Ascending aorta (tissue), 2 donors: ENCODE measurements around the gene ATP5F1C. TPM values are rescaled to one million over a fixed set of nuclear protein-coding genes. Genes with fewer than 3 reads are reported as not detected.

Source experiments
- DNase-seq, 2 donors: peaks; one replicate each; pipeline ENCODE4 v3.0.0-alpha.2; 2019; ENCODE audit warnings: low spot score in 2 of 2
- H3K27ac ChIP-seq, 2 donors: fragments of 200-600 bp; sonication (generic); one replicate each; pipeline ENCODE4 v1.5.1; 2016 to 2017; ENCODE audit warnings: mild to moderate bottlenecking in 1 of 2
- H3K27me3 ChIP-seq: fragments of 200-600 bp; sonication (generic); one replicate; pipeline ENCODE4 v1.5.1; 2017
- H3K36me3 ChIP-seq, 2 donors: fragments of 200-600 bp; sonication (generic); one replicate each; pipeline ENCODE4 v1.5.1; 2016
- H3K4me1 ChIP-seq, 2 donors: fragments of 200-600 bp; sonication (generic); one replicate each; pipeline ENCODE4 v1.5.1; 2016 to 2017; ENCODE audit warnings: mild to moderate bottlenecking in 1 of 2
- H3K4me3 ChIP-seq, 2 donors: fragments of 200-600 bp; sonication (generic); one replicate each; pipeline ENCODE4 v1.5.1; 2016 to 2017; ENCODE audit warnings: mild to moderate bottlenecking in 1 of 2
- H3K9me3 ChIP-seq, 2 donors: fragments of 200-600 bp; sonication (generic); one replicate each; pipeline ENCODE4 v1.5.1; 2016
- intact Hi-C: fragments of 100-400 bp; cut with DNase I; formaldehyde crosslinking; loops from one replicate; pipeline ENCODE4 v1.15.1; 2023
- total RNA-seq: library from RNA; depleted of rRNA; stranded (reverse); fragments of >200 nt; gene quantifications from one replicate; pipeline ENCODE4 v1.1.0, GENCODE V29; 2016
- TF ChIP-seq, protein P1 (sequence below), 3 experiments: fragments of 200-600 bp in 2 of 3; fragments of 450-650 bp in 1 of 3; sonication (generic) in 2 of 3; IDR thresholded peaks; one replicate each; pipeline ENCODE4 v1.5.1; 2016 to 2019; ENCODE audit warnings: antibody characterized with exemption in 3 of 3, mild to moderate bottlenecking in 1 of 3, moderate library complexity in 1 of 3

The ATP5F1C gene
- total RNA-seq, 1 donor from 2014 or later: 132 TPM

DNA sequence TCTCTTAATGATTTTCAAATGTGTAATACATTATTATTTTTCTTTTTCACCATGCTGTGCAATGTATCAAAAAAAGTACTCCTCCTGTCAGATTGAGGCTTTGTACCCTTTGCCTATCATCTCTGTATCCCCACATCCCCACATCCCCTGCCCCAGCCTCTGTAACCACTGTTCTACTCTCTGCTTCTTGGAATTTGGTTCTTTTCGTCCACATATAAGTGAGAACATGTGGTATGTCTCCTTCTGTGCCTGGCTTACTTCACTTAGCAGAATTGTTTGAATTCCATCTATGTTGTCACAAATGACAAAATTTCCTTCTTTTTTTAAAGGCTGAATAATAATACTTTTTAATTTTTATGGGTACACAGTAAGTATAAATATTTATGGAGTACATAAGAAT is 44.1 kb downstream of the ATP5F1C start:
- Histone ChIP-seq H3K4me3 (no peak overlapping the region), H3K36me3 (no peaks in the 10 kb centered on the region), H3K27me3 (no peaks in the 10 kb centered on the region), H3K4me1 (no peaks in the 10 kb centered on the region), H3K27ac (no peak overlapping the region), H3K9me3 (no peaks in the 10 kb centered on the region)
- DNase-seq: no peak
- intact Hi-C loops: no loop called here
- TF ChIP-seq, protein P1, sequence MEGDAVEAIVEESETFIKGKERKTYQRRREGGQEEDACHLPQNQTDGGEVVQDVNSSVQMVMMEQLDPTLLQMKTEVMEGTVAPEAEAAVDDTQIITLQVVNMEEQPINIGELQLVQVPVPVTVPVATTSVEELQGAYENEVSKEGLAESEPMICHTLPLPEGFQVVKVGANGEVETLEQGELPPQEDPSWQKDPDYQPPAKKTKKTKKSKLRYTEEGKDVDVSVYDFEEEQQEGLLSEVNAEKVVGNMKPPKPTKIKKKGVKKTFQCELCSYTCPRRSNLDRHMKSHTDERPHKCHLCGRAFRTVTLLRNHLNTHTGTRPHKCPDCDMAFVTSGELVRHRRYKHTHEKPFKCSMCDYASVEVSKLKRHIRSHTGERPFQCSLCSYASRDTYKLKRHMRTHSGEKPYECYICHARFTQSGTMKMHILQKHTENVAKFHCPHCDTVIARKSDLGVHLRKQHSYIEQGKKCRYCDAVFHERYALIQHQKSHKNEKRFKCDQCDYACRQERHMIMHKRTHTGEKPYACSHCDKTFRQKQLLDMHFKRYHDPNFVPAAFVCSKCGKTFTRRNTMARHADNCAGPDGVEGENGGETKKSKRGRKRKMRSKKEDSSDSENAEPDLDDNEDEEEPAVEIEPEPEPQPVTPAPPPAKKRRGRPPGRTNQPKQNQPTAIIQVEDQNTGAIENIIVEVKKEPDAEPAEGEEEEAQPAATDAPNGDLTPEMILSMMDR (IDR thresholded peaks at IDR 0.05): no peak

DNA sequence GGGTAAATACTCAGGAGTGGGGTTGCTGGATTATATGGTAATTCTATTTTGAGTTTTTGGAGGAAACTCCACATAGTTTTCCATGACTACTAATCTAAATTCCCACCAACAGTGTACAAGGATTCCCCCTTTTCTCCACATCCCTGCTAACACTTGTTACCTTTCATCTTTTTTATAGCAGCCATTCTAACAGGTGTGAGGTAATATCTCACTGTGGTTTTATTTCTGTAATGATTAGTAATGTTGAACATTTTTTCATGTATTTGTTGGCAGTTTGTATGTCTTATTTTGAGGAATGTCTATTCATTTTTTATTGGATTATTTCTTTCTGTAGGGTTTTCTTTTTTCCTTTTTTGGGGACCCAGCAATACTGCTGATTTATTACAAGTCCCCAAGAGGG is 45.2 kb downstream of the ATP5F1C start:
- Histone ChIP-seq H3K27ac (no peak overlapping the region), H3K4me3 (no peak overlapping the region), H3K4me1 (no peaks in the 10 kb centered on the region), H3K36me3 (no peaks in the 10 kb centered on the region), H3K9me3 (no peaks in the 10 kb centered on the region), H3K27me3 (no peaks in the 10 kb centered on the region)
- DNase-seq: no peak
- intact Hi-C loops: no loop called here
- TF ChIP-seq, protein P1 (IDR thresholded peaks at IDR 0.05): no peak

DNA sequence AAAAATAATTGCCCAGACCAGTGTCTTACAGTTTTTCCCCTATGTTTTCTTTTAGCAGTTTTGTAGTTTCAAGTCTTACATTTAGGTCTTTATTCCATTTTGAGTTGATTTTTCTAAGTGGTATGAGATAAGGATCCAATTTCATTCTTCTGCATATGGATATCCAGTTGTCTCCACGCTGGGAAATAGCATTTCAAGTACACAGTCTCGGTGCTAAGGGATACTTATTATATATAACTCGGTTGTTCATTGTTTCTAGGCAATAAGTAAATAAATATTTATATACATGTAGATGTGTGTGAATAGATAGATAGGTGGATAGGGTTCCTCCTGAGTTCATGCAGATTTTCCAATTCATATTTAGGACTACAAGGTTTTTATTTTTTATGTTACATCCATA is 46.3 kb downstream of the ATP5F1C start:
- Histone ChIP-seq H3K36me3 (no peaks in the 10 kb centered on the region), H3K9me3 (no peaks in the 10 kb centered on the region), H3K27ac (no peak overlapping the region), H3K4me3 (no peak overlapping the region), H3K4me1 (no peaks in the 10 kb centered on the region), H3K27me3 (no peaks in the 10 kb centered on the region)
- no peak for DNase-seq
- intact Hi-C loops: no loop called here
- TF ChIP-seq, protein P1 (IDR thresholded peaks at IDR 0.05): no peak

DNA sequence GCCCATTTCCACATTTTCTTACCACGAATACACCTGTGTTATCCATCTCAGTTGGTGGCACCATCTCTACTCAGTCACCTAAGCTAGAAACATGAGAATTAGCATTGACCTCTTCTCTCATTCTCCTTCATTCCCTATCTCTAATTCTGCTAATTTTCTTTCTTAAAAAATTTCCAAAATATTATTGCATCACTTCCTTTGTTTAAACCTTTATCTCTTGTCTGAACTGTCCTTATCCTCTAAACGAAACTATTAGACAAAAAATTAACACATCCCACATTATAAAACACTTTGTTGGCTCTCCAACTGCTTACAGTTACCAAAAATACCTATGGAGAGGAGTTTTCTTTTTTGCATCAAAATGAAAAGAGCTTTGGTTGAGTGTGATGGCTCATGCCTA is 48.6 kb downstream of the ATP5F1C start:
- Histone ChIP-seq H3K9me3 (no peaks in the 10 kb centered on the region), H3K4me1 (no peaks in the 10 kb centered on the region), H3K27me3 (no peaks in the 10 kb centered on the region), H3K27ac (no peak overlapping the region), H3K4me3 (no peak overlapping the region), H3K36me3 (peaks cover 0 to 6% of the 10 kb centered on the region in 2 donors)
- DNase-seq: no peak
- intact Hi-C loops: no loop called here
- TF ChIP-seq, protein P1 (IDR thresholded peaks at IDR 0.05): no peak

DNA sequence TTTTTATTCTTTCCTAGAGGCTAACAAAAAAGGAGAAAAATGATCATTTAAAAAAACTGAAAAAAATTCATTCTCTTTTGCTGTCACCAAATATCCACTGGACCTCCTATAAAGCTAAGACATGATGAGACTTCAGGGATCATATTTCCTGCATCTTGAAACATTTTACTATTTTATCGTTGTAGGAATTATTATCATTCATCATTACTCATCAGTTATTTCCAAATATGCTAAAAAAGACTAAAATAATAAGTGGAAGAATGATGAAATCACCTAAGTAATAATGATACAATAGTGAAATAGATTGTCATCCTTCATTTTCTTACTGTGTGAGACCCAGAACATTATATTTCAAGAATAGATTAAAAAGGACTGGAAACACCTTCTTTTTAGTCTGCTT is 58.6 kb downstream of the ATP5F1C start:
- intact Hi-C loops: no loop called here
- Histone ChIP-seq H3K27me3 (no peaks in the 10 kb centered on the region), H3K27ac (no peak overlapping the region), H3K9me3 (no peaks in the 10 kb centered on the region), H3K4me3 (no peak overlapping the region), H3K4me1 (no peaks in the 10 kb centered on the region), H3K36me3 (no peaks in the 10 kb centered on the region)
- TF ChIP-seq, protein P1 (IDR thresholded peaks at IDR 0.05): no peak
- DNase-seq: no peak

DNA sequence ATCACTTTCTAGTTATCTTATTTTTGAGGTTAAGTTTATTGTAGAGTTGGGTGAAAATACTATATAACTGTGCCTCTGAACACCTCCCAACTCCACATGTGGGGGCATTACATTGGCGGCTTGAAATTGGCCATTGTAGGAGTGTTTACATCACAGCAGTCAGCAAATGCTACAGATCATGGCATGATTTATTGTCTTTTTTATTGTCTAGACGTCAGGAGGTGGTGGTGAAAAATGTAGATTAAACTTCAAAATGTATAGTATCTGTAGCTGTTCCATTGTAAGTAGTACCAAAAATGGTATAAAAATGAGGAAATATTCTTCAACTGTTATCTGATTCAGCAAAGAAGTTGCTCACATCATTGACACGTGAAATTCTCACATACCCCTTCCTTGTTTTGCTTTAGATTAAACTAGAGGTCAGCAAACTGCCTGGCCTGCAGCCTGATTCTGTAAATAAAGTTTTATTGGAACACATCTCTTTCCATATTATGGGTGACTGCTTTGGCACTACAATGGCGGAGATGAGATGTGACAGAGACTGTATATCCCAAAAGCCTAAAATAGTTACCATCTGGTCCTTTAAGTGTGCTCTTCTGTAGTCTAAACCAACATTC is 65.4 kb downstream of the ATP5F1C start:
- no peaks in the 10 kb centered on the region for H3K36me3 ChIP-seq

More for the DNA sequence above, 65.4 kb downstream of the ATP5F1C start:
- no peak overlapping the region for H3K27ac ChIP-seq
- H3K9me3 ChIP-seq: no peaks in the 10 kb centered on the region
- intact Hi-C loops: no loop called here
- TF ChIP-seq, protein P1 (IDR thresholded peaks at IDR 0.05): no peak
- DNase-seq: no peak
- H3K4me3 ChIP-seq: no peak overlapping the region
- H3K27me3 ChIP-seq: no peaks in the 10 kb centered on the region
- no peaks in the 10 kb centered on the region for H3K4me1 ChIP-seq
